GM12801 (cell line): ENCODE measurements around the gene FOSB.

ENCODE experiments used
- CTCF ChIP-seq: IDR thresholded peaks from one replicate; pipeline ENCODE4 v1.5.1; 2011; ENCODE audit warnings: control low read depth; ENCODE audit not compliant: insufficient read length; ENCODE audit errors: extremely low read depth

Gene FOSB

GRCh38 chr19:45444318-45445041 lies 23.3 kb upstream of the FOSB start:
- TF ChIP-seq CTCF: no peak

GRCh38 chr19:45445139-45445538 lies 22.7 kb upstream of the FOSB start:
- no peak for TF ChIP-seq CTCF

- no peak for TF ChIP-seq CTCF
Measured at GRCh38 chr19:45446295-45446694, 21.5 kb upstream of the FOSB start.

- TF ChIP-seq CTCF: no peak
Measured at GRCh38 chr19:45446944-45447343, 20.9 kb upstream of the FOSB start.

- no peak for TF ChIP-seq CTCF
Measured at GRCh38 chr19:45448425-45448756, 19.4 kb upstream of the FOSB start.

GRCh38 chr19:45448887-45449299 lies 18.9 kb upstream of the FOSB start:
- TF ChIP-seq CTCF: no peak

- TF ChIP-seq CTCF: no peak
Measured at GRCh38 chr19:45450012-45450333, 17.8 kb upstream of the FOSB start.
